ENCODE measurements around the gene GATA1. TPM values are rescaled to one million over a fixed set of nuclear protein-coding genes. Genes with fewer than 3 reads are reported as not detected.

The GATA1 gene
- total and polyA plus RNA-seq, 10 of the 15 experiments (the other 5 are each of a cell fraction or from before 2014, with no cell fraction given), result 0.24 to 0.36 TPM; not detected in 8

DNA sequence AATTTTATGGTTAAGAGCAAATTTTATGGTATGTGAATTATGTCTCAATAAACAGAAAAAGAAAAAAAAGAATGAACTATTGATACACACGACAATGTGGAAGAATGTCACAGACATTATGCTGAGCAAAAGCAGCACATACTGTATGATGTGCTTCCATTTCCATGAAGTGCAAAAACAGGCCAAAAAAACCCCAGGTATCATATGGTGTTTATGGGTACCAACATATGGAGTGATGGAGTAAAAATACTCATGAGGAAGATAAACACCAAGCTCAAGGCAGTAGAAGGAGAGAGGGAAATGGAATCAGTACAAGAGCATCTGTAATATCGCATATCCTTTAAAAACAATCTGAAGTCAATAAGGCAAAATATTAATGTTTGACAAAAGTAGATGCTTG is 4.2 kb upstream of the GATA1 start:
- H3K27me3 ChIP-seq (replicated peaks in 1 of 2; ENCODE audit: control insufficient read depth in 2 of 2, insufficient read depth in 2 of 2, low read length in 1 of 2), result no peaks in the 10 kb centered on the region
- SMC1A ChIA-PET (ENCODE audit: uncharacterized antibody, unreplicated experiment), result no interaction called here
- no peaks in the 10 kb centered on the region for H3K36me3 ChIP-seq (ENCODE audit: control insufficient read depth in 2 of 2, insufficient read depth in 2 of 2, low read length in 1 of 2)
- H3K9me3 ChIP-seq (replicated peaks; ENCODE audit: control insufficient read depth, insufficient read depth, low read length), result no peaks in the 10 kb centered on the region
- DNase-seq (ENCODE audit: low read depth, low spot score) (no peak), FAIRE-seq (no peak), ATAC-seq (no peak)
- H3K27ac ChIP-seq (ENCODE audit: control insufficient read depth, insufficient read depth), result no peak overlapping the region
- RAD21 ChIA-PET (ENCODE audit: unreplicated experiment), result no interaction called here
- WGBS (ENCODE audit: insufficient coverage, insufficient replicate concordance, low lambda C conversion rate, missing lambda C conversion rate), result 50% methylated on average over 2 of the region's 2 CpGs
- in situ Hi-C loops (cut with MboI) (no loop called here), intact Hi-C loops (cut with micrococcal nuclease; ENCODE audit: unreplicated experiment) (no loop called here)
- no peak overlapping the region for H3K9ac ChIP-seq (ENCODE audit: control insufficient read depth, insufficient read depth, low read length)
- CTCF ChIA-PET, result no interaction called here
- H2AFZ ChIP-seq (ENCODE audit: control insufficient read depth, low read depth, low read length), result no peak overlapping the region
- no peaks in the 10 kb centered on the region for H3K79me2 ChIP-seq (ENCODE audit: control insufficient read depth, insufficient read depth, low read length)
- H3K4me3 ChIP-seq, result no peak overlapping the region
- H4K20me1 ChIP-seq (ENCODE audit: control insufficient read depth, insufficient read depth), result no peaks in the 10 kb centered on the region
- POLR2A ChIA-PET, result no interaction called here
- no TSS peak for BruUV-seq (replicated peaks)
- H3K4me2 ChIP-seq (ENCODE audit: control insufficient read depth, insufficient read depth), result no peak overlapping the region
- no peaks in the 10 kb centered on the region for H3K4me1 ChIP-seq (ENCODE audit: control insufficient read depth, insufficient read depth, low read length)
- TF ChIP-seq MYC (IDR thresholded peaks at IDR 0.05; ENCODE audit: insufficient read depth, insufficient read length, insufficient replicate concordance, low read length, severe bottlenecking) (no peak), SIX5 (IDR thresholded peaks at IDR 0.05; ENCODE audit: low read depth, low read length, severe bottlenecking) (no peak), ZBTB4 (CRISPR knock-in tag; IDR thresholded peaks at IDR 0.05) (no peak), EED (IDR thresholded peaks at IDR 0.05; ENCODE audit: low read depth) (no peak), SRF (IDR thresholded peaks at IDR 0.05; ENCODE audit: low read depth in 2 of 2, low read length in 2 of 2) (no peak), MXI1 (IDR thresholded peaks at IDR 0.05; ENCODE audit: low read depth, low read length) (no peak), ZNF592 (IDR thresholded peaks at IDR 0.05) (no peak), RELA (IDR thresholded peaks at IDR 0.05; ENCODE audit: borderline replicate concordance, partially characterized antibody) (no peak), ZNF24 (IDR thresholded peaks at IDR 0.05) (no peak), KDM1A (IDR thresholded peaks at IDR 0.05; ENCODE audit: borderline replicate concordance) (no peak), PRDM15 (CRISPR knock-in tag; IDR thresholded peaks at IDR 0.05) (no peak), ZNF207 (IDR thresholded peaks at IDR 0.05; ENCODE audit: borderline replicate concordance) (no peak), SREBF1 (IDR thresholded peaks at IDR 0.05; ENCODE audit: low read length) (no peak)

Measured in GM12878 (cell line).